ENCODE results near the gene ITSN2. TPM values are rescaled to one million over a fixed set of nuclear protein-coding genes. Genes with fewer than 3 reads are reported as not detected.
A peak's percentile ranks its signal among the peaks of the same experiment; 100 is the strongest.

The ITSN2 gene
- total and polyA plus RNA-seq, 12 donors: 35.1 to 108 (median 59.8) TPM

GRCh38 chr2:24382363-24383073 is 22.2 kb upstream of the ITSN2 start:
- intact Hi-C loops (cut with DNase I): loop anchor here in 1 of 2 donors (10.0 kb wide), 1 partner anchor 158 kb away; no protein-coding TSS in a partner anchor
- peak; percentile 58 to 79 (median 62) for DNase-seq
- Histone ChIP-seq H3K36me3 (replicated peaks in 1 of 2) (no peaks in the 10 kb centered on the region), H3K4me1 (replicated peaks in 1 of 2) (peaks cover 0 to 7% of the 10 kb centered on the region in 2 donors), H3K27ac (no peak overlapping the region), H3K9me3 (replicated peaks in 1 of 3) (no peaks in the 10 kb centered on the region), H3K27me3 (no peaks in the 10 kb centered on the region), H3K4me3 (no peak overlapping the region)
- WGBS, 4 donors: 20 to 29% (median 27%) methylated on average over 5 to 10 of the region's 10 CpGs
- TF ChIP-seq POLR2A (IDR thresholded peaks at IDR 0.05): no peak
- peak; percentile 46 to 74 (median 61) for TF ChIP-seq CTCF (IDR thresholded peaks at IDR 0.05)

GRCh38 chr2:24380820-24381219 is 20.5 kb upstream of the ITSN2 start:
- Histone ChIP-seq H3K36me3 (replicated peaks in 1 of 2) (no peaks in the 10 kb centered on the region), H3K4me3 (no peak overlapping the region), H3K9me3 (replicated peaks in 1 of 3) (no peaks in the 10 kb centered on the region), H3K27ac (peak overlapping the region; percentile 5 to 72 (median 63)), H3K27me3 (no peaks in the 10 kb centered on the region), H3K4me1 (replicated peaks in 1 of 2) (peaks cover 0 to 7% of the 10 kb centered on the region in 2 donors)
- peak; percentile 51 to 83 (median 73) for DNase-seq
- intact Hi-C loops (cut with DNase I): loop anchor here in 1 of 2 donors (10.0 kb wide), 1 partner anchor 156 kb away; no protein-coding TSS in a partner anchor
- 13 to 53% (median 47%) methylated on average over 2 of the region's 2 CpGs for WGBS, 4 donors
- TF ChIP-seq CTCF (IDR thresholded peaks at IDR 0.05) (no peak), POLR2A (IDR thresholded peaks at IDR 0.05) (no peak)

- Histone ChIP-seq H3K36me3 (replicated peaks in 1 of 2) (no peaks in the 10 kb centered on the region), H3K27me3 (no peaks in the 10 kb centered on the region)
Measured at GRCh38 chr2:24375349-24376087, 15.2 kb upstream of the ITSN2 start.

More at GRCh38 chr2:24375349-24376087, 15.2 kb upstream of the ITSN2 start:
- no peak for DNase-seq
- no peak for TF ChIP-seq POLR2A (IDR thresholded peaks at IDR 0.05)
- no peak for TF ChIP-seq CTCF (IDR thresholded peaks at IDR 0.05)
- intact Hi-C loops (cut with DNase I): no loop called here
- H3K9me3 ChIP-seq (replicated peaks in 1 of 3): no peaks in the 10 kb centered on the region
- no peak overlapping the region for H3K27ac ChIP-seq
- 32 to 80% (median 67%) methylated on average over 2 to 8 of the region's 8 CpGs for WGBS, 4 donors
- no peak overlapping the region for H3K4me3 ChIP-seq
- peaks cover 0 to 1% of the 10 kb centered on the region in 2 donors for H3K4me1 ChIP-seq (replicated peaks in 1 of 2)
